Lower lobe of right lung (tissue), 2 donors: ENCODE measurements around the gene PTPRN2. TPM values are rescaled to one million over a fixed set of nuclear protein-coding genes. Genes with fewer than 3 reads are reported as not detected.

Source experiments
- ATAC-seq, 2 donors: fragments of 200-7000 bp; cut with Tn5 transposase; one replicate each; pipeline ENCODE4 v1.9.1; 2020 to 2022; ENCODE audit warnings: mild to moderate bottlenecking in 2 of 2, moderate library complexity in 2 of 2
- DNase-seq: peaks from one replicate; pipeline ENCODE4 v3.0.0-alpha.2; 2020
- H3K27ac ChIP-seq: fragments of 200-600 bp; one replicate; pipeline ENCODE4 v1.8.0; 2022
- H3K27me3 ChIP-seq: fragments of 200-600 bp; one replicate; pipeline ENCODE4 v1.8.0; 2022; ENCODE audit warnings: low read depth
- H3K36me3 ChIP-seq: fragments of 200-600 bp; one replicate; pipeline ENCODE4 v1.8.0; 2022; ENCODE audit warnings: mild to moderate bottlenecking
- H3K4me1 ChIP-seq: fragments of 200-600 bp; one replicate; pipeline ENCODE4 v1.8.0; 2022
- H3K4me3 ChIP-seq: fragments of 200-600 bp; one replicate; pipeline ENCODE4 v1.8.0; 2022; ENCODE audit warnings: mild to moderate bottlenecking
- H3K9me3 ChIP-seq: fragments of 200-600 bp; one replicate; pipeline ENCODE4 v1.8.0; 2022
- CTCF ChIP-seq: fragments of 200-600 bp; IDR thresholded peaks from one replicate; pipeline ENCODE4 v1.8.0; 2022; ENCODE audit warnings: antibody characterized with exemption, mild to moderate bottlenecking
- intact Hi-C: fragments of 100-400 bp; cut with DNase I; formaldehyde crosslinking; loops from one replicate; pipeline ENCODE4 v1.11.0; 2022
- total RNA-seq: library from RNA; stranded (reverse); fragmentation: NEBNext Ultra II Directional; extraction: Animal tissue kit (Norgen Biotek cat#: 25700); gene quantifications from one replicate; pipeline ENCODE4 v1.2.1, GENCODE V29; 2021
- donor health status: DM: no; HTN: yes; CAD: no; lungs with severe emphysema.

The PTPRN2 gene
- total RNA-seq, 1 donor from 2014 or later, result 6.8 TPM

- H3K36me3 ChIP-seq, result no peaks in the 10 kb centered on the region
- ATAC-seq (no peak), DNase-seq (no peak)
- H3K27me3 ChIP-seq, result peaks cover 4% of the 10 kb centered on the region
- no peaks in the 10 kb centered on the region for H3K9me3 ChIP-seq
- intact Hi-C loops, result no loop called here
- H3K27ac ChIP-seq, result no peak overlapping the region
- H3K4me3 ChIP-seq, result no peak overlapping the region
- TF ChIP-seq CTCF, result no peak
- H3K4me1 ChIP-seq, result no peaks in the 10 kb centered on the region
These were observed 140.5 kb downstream of the PTPRN2 start for GRCh38 chr7:158447151-158447505.

GRCh38 chr7:158446706-158447105 lies 140.9 kb downstream of the PTPRN2 start:
- H3K9me3 ChIP-seq, result no peaks in the 10 kb centered on the region
- H3K27me3 ChIP-seq, result peaks cover 4% of the 10 kb centered on the region
- no peak overlapping the region for H3K4me3 ChIP-seq
- H3K27ac ChIP-seq, result no peak overlapping the region
- no peaks in the 10 kb centered on the region for H3K4me1 ChIP-seq
- intact Hi-C loops, result no loop called here
- ATAC-seq (no peak), DNase-seq (no peak)
- TF ChIP-seq CTCF, result no peak
- no peaks in the 10 kb centered on the region for H3K36me3 ChIP-seq

- H3K36me3 ChIP-seq, result no peaks in the 10 kb centered on the region
- no peaks in the 10 kb centered on the region for H3K4me1 ChIP-seq
- no peak for TF ChIP-seq CTCF
- ATAC-seq (no peak), DNase-seq (no peak)
- no peak overlapping the region for H3K4me3 ChIP-seq
- H3K9me3 ChIP-seq, result no peaks in the 10 kb centered on the region
- intact Hi-C loops, result no loop called here
- no peak overlapping the region for H3K27ac ChIP-seq
- H3K27me3 ChIP-seq, result peaks cover 4% of the 10 kb centered on the region
These were observed 141.3 kb downstream of the PTPRN2 start for GRCh38 chr7:158446281-158446680.

GRCh38 chr7:158445421-158446175 lies 142.0 kb downstream of the PTPRN2 start:
- no peak for TF ChIP-seq CTCF
- no peak overlapping the region for H3K27ac ChIP-seq
- DNase-seq, result no peak
- H3K36me3 ChIP-seq, result no peaks in the 10 kb centered on the region
- no peaks in the 10 kb centered on the region for H3K9me3 ChIP-seq
- no peaks in the 10 kb centered on the region for H3K4me1 ChIP-seq
- peaks cover 4% of the 10 kb centered on the region for H3K27me3 ChIP-seq
- ATAC-seq, result no peak
- intact Hi-C loops, result no loop called here
- no peak overlapping the region for H3K4me3 ChIP-seq

- Histone ChIP-seq H3K4me3 (no peak overlapping the region), H3K9me3 (no peaks in the 10 kb centered on the region), H3K4me1 (no peaks in the 10 kb centered on the region), H3K36me3 (no peaks in the 10 kb centered on the region), H3K27me3 (peaks cover 4% of the 10 kb centered on the region), H3K27ac (no peak overlapping the region)
- intact Hi-C loops, result no loop called here
- DNase-seq (no peak), ATAC-seq (peak; percentile 3 to 15)
- TF ChIP-seq CTCF, result no peak
These were observed 142.9 kb downstream of the PTPRN2 start for GRCh38 chr7:158444501-158445420.
